ENCODE results near the gene CFL1.
A peak's percentile ranks its signal among the peaks of the same experiment; 100 is the strongest.

The CFL1 gene

DNA sequence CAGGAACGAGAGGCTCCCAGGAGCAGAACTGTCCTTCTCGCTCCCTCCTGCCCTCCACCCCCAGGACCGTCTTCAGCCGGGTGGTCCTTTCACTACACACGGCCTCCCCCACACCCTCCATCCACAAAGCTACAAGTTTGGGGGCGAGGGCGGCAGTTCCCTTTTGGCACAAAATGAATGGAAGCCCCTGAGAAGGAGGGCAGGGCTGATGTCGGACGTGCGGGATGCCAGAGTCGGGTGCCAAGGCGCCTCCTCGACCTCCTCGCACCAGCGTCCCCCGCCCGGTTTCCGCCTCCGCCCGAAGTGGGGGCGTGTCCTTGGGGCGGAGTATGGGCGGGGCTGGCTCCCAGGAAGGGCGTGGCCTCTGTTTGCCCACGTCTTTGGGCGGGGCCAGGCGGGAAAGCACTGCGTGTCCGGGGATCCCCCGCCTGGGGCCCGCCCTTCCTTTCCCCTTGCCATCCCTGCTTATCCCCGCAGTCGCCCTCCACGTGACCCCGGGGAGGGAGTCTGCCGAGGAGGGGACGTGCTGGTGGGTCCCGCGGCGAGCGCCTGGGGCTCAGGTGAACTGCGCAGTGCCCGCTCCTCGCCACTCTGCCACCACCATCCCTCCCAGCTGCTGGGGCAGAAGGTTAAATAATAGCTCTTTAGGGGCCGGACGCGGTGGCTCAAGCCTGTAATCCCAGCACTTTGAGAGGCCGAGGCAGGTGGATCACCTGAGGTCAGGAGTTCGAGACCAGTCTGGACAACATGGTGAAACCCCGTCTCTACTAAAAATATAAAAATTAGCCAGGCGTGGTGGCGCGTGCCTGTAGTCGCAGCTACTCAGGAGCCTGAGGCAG lies 15.6 kb upstream of the CFL1 start:
- H3K9ac ChIP-seq (ENCODE audit: low read length), result peak overlapping the region; percentile 95
- peaks cover 16% of the 10 kb centered on the region for H3K36me3 ChIP-seq (ENCODE audit: control insufficient read depth, insufficient read depth, low read length, severe bottlenecking)
- H3K27me3 ChIP-seq (replicated peaks; ENCODE audit: control insufficient read depth, insufficient read depth, low read length), result no peaks in the 10 kb centered on the region
- H3K9me3 ChIP-seq (ENCODE audit: control insufficient read depth, low read length), result no peaks in the 10 kb centered on the region
- DNase-seq (ENCODE audit: low read depth), result peak; percentile 99
- H3K4me1 ChIP-seq (ENCODE audit: control insufficient read depth, insufficient read depth, low read length), result peaks cover 21% of the 10 kb centered on the region
- peak overlapping the region; percentile 89 for H3K4me3 ChIP-seq (ENCODE audit: low read length)

DNA sequence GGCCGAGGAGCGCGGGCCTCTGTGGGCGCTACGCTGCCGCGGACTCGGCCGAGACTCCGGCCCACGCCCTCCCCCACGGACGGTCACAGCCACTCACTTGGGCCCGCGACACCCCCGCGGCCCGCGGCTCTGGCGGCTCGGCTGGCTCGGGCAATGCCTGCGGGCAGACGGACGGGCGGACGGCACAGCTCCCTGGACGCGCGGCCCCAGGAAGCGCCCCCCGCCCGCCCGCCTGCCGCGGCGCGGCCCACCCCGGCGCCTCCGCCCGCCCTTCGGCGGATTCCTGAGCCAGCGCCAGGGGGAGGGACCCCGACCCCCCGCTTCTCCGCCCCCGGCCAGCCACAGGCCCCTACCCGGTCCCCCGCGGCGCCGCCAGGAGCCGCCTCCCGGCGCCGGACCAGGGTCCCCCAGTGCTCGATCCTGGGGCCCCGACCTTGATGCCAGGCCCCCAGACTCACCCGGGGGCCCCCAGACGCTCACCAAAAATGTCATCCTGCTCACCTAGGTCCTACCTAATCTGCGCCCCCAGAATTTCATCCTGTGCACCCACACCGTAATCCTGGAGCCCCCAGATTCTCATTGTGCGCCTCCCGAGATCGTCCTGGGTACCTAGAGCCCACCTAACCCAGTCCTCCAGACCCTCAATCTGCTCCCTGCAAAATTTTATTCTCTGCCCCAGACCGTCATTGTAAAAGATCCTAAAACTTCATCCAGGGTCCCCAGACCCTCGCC lies 14.8 kb upstream of the CFL1 start, which contains the start of gene EFEMP2:
Gene EFEMP2 (minus strand): TSS at position 215 of the 732 bp plus-strand sequence. CDS start 446 bp downstream, outside the sequence.
- H3K27me3 ChIP-seq (replicated peaks; ENCODE audit: control insufficient read depth, insufficient read depth, low read length), result no peaks in the 10 kb centered on the region
- peak; percentile 78 for DNase-seq (ENCODE audit: low read depth)
- H3K9me3 ChIP-seq (ENCODE audit: control insufficient read depth, low read length), result no peaks in the 10 kb centered on the region
- H3K4me1 ChIP-seq (ENCODE audit: control insufficient read depth, insufficient read depth, low read length), result peaks cover 21% of the 10 kb centered on the region
- H3K36me3 ChIP-seq (ENCODE audit: control insufficient read depth, insufficient read depth, low read length, severe bottlenecking), result peaks cover 24% of the 10 kb centered on the region
- H3K9ac ChIP-seq (ENCODE audit: low read length), result peak within 1 kb of the TSS; percentile 95
- peak within 1 kb of the TSS; percentile 89 for H3K4me3 ChIP-seq (ENCODE audit: low read length)

DNA sequence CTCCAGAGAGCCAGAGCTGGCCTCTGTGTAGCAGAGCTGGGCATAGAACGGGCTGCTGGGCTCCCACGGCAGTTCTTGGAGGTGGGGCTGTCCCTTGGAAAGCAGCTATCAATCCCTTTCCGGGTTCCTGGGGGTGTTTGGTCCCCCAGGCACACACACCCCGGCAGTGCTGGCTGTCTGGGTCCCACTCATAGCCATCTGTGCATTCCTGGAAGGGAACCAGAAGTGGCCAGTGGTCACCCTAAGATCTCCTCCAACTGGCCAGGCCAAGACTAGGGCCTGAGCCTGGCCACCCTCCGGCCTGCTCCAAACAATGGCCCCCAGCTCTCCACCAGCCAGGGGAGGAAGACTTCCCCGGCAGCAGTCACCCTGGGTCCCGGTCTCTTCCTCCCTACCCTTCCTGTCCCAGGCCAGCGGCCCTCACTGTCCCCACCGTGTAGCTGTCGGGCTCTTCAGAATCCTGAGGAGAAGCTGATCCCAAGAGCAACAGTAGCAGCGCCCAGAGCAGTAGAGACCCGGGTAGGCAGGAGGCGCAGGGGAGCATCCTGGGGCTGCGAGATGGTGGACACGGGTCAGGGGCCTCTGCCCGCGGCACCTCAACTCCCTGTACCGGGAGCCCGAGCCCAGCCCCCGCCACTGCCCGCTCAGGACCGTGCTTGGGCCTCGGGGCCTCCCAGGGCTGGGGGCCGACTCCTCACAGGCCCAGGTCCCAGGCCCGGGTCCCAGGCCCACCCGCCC lies 14.0 kb upstream of the CFL1 start:
- no peaks in the 10 kb centered on the region for H3K9me3 ChIP-seq (ENCODE audit: control insufficient read depth, low read length)
- H3K27me3 ChIP-seq (replicated peaks; ENCODE audit: control insufficient read depth, insufficient read depth, low read length), result no peaks in the 10 kb centered on the region
- H3K4me3 ChIP-seq (ENCODE audit: low read length), result peak overlapping the region; percentile 86
- H3K4me1 ChIP-seq (ENCODE audit: control insufficient read depth, insufficient read depth, low read length), result peaks cover 21% of the 10 kb centered on the region
- DNase-seq (ENCODE audit: low read depth), result peak; percentile 61
- H3K9ac ChIP-seq (ENCODE audit: low read length), result peak overlapping the region; percentile 95
- H3K36me3 ChIP-seq (ENCODE audit: control insufficient read depth, insufficient read depth, low read length, severe bottlenecking), result peaks cover 30% of the 10 kb centered on the region

DNA sequence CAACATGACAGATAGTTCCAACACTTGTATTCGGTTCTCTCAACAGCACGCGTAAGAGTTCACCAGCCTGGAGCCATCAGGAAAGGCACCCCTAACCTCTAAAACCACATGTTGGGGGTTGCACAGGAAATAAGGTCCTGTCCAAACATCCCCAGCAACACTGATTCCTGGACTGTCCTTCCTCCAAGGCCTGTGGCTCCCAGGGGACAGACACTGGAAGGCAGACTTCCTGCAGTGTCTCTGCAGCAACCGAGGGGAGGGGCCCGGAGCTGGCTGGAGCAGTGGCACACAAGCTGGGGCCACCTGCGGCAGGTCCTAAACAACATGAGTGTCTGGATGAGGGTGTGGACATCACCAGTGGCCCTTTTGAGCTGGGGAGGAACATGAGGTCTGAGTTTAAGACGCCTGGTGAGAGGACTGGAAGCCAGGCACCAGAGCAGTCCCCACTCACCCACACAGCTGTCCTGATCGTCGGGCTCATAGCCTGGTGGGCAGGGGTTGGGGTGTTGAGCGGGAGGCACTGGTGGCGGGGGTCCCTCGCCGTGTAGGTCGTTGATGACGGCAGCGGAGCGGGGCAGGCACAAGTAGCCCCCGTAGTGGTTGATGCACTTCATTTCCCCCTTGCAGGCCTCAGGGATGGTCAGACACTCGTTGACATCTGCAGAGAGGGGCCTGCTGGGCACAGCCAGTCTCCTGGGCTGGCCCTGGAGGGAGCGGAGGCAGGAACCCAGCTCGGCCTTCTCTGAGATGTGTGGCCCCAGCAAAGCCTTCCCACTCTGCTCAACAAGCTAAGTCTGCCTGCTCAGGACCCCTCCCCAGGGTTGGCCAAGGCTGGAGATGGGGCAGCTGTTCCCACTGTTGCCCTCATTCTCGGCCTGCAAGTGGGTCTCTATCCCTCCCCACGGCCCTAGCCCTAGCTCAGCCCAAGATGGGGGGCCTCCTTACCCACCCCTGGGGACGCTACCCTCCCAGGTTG lies 13.0 kb upstream of the CFL1 start:
- Histone ChIP-seq H3K27me3 (replicated peaks; ENCODE audit: control insufficient read depth, insufficient read depth, low read length) (no peaks in the 10 kb centered on the region), H3K4me1 (ENCODE audit: control insufficient read depth, insufficient read depth, low read length) (peaks cover 21% of the 10 kb centered on the region), H3K9ac (ENCODE audit: low read length) (peak overlapping the region; percentile 95), H3K4me3 (ENCODE audit: low read length) (peak overlapping the region; percentile 86), H3K36me3 (ENCODE audit: control insufficient read depth, insufficient read depth, low read length, severe bottlenecking) (peaks cover 39% of the 10 kb centered on the region), H3K9me3 (ENCODE audit: control insufficient read depth, low read length) (no peaks in the 10 kb centered on the region)
- no peak for DNase-seq (ENCODE audit: low read depth)

DNA sequence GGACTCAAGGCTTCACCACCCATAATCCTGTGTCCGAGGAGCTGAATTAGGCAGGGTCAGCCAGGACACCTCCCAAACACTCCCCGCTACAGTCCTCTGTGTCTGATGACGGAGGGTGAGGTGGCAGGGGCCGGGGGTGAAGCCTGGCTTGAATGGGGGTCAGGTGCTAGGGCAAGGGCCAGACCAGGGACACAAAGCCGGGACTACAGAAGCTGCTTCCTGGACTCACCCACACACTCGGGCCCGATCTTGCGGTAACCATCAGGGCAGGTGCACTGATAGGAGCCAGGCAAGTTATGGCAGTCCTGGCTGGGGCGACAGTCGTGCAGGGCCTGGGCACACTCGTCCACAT lies 12.3 kb upstream of the CFL1 start:
- Histone ChIP-seq H3K4me1 (ENCODE audit: control insufficient read depth, insufficient read depth, low read length) (peaks cover 21% of the 10 kb centered on the region), H3K36me3 (ENCODE audit: control insufficient read depth, insufficient read depth, low read length, severe bottlenecking) (peaks cover 47% of the 10 kb centered on the region), H3K9ac (ENCODE audit: low read length) (peak overlapping the region; percentile 95), H3K27me3 (replicated peaks; ENCODE audit: control insufficient read depth, insufficient read depth, low read length) (no peaks in the 10 kb centered on the region), H3K4me3 (ENCODE audit: low read length) (no peak overlapping the region), H3K9me3 (ENCODE audit: control insufficient read depth, low read length) (no peaks in the 10 kb centered on the region)
- DNase-seq (ENCODE audit: low read depth), result no peak

DNA sequence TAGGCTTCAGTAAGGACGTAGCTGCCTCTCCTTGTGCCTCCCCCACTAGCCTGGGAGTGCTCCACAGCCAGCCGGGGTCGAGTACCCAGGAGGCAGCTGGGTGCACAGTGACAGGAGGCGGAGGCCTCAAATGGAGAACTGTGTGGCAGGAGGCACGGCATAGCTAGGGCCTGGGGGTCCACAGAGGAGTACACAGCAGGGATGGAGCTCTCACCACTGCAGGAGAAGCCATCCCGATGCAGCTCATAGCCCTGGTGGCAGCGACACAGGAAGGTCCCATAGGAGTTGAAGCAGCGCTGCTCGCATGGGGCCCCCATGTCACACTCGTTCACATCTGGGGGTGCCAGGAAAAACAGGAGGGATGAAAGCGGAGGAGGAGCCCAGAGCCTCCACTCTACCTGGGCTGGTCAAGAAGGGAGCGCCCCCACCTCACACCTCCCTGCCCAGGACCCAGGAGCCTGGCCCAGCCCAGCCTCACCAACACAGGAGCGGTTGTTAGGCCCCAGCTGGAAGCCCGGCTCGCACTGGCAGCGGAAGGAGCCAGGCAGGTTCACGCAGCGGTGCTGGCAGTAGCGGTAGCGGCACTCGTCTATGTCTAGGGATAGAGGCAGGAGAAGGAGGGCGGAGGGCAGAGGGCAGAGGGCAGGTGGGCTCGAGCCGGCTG lies 11.8 kb upstream of the CFL1 start:
- Histone ChIP-seq H3K9ac (ENCODE audit: low read length) (peak overlapping the region; percentile 95), H3K36me3 (ENCODE audit: control insufficient read depth, insufficient read depth, low read length, severe bottlenecking) (peaks cover 52% of the 10 kb centered on the region), H3K4me1 (ENCODE audit: control insufficient read depth, insufficient read depth, low read length) (peaks cover 21% of the 10 kb centered on the region), H3K9me3 (ENCODE audit: control insufficient read depth, low read length) (no peaks in the 10 kb centered on the region), H3K4me3 (ENCODE audit: low read length) (no peak overlapping the region), H3K27me3 (replicated peaks; ENCODE audit: control insufficient read depth, insufficient read depth, low read length) (no peaks in the 10 kb centered on the region)
- DNase-seq (ENCODE audit: low read depth), result no peak

DNA sequence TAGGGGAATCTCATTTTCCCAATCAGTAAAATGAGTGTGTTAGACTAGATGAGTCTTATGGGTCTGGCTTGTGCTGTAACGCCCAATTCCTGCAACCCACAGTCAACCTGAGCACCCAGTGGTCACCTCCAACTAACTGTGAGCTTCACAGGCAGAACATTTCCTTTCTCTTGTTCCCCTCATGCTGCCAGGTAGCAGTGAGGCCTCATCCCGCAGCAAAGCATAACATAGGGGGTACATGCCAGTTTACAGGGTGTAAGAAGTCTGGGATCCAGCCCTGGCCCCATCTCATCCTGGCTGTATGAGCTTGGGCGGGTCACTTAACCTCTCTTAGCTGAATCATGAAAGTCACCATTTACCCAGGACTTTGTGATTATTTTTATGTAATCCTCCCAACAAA lies 10.9 kb upstream of the CFL1 start:
- Histone ChIP-seq H3K9me3 (ENCODE audit: control insufficient read depth, low read length) (no peaks in the 10 kb centered on the region), H3K36me3 (ENCODE audit: control insufficient read depth, insufficient read depth, low read length, severe bottlenecking) (peaks cover 60% of the 10 kb centered on the region), H3K4me1 (ENCODE audit: control insufficient read depth, insufficient read depth, low read length) (peaks cover 21% of the 10 kb centered on the region), H3K4me3 (ENCODE audit: low read length) (no peak overlapping the region), H3K27me3 (replicated peaks; ENCODE audit: control insufficient read depth, insufficient read depth, low read length) (no peaks in the 10 kb centered on the region), H3K9ac (ENCODE audit: low read length) (peak overlapping the region; percentile 5)
- no peak for DNase-seq (ENCODE audit: low read depth)

DNA sequence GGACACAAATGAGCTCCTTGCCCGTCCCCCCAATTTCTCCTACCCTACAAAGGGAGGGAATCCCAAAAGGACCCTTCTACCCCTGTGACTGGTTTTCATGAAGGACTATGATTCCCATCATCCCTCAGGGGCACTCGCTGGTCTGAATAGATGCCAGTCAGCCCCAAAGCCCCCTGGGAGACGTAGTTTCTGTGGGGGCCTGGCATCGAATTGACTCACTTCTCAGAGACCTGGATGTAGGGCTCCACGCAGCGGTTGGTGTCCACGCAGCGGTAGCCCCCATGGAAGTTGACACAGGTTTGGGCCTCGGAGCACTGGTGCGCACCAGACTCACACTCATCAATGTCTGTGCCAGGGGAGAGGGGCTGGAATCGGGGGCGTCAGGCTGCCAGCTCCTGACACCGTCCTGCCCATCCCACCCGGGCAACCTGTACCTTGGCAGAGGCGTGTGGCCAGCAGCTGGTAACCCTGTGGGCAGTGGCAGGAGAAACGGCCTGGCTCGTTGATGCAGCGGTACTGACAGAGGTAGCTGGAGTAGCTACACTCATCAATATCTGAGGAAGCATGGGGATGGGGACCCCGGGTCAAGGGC lies 10.2 kb upstream of the CFL1 start:
- no peak overlapping the region for H3K9ac ChIP-seq (ENCODE audit: low read length)
- no peaks in the 10 kb centered on the region for H3K9me3 ChIP-seq (ENCODE audit: control insufficient read depth, low read length)
- DNase-seq (ENCODE audit: low read depth), result no peak
- no peaks in the 10 kb centered on the region for H3K27me3 ChIP-seq (replicated peaks; ENCODE audit: control insufficient read depth, insufficient read depth, low read length)
- H3K4me3 ChIP-seq (ENCODE audit: low read length), result no peak overlapping the region
- peaks cover 21% of the 10 kb centered on the region for H3K4me1 ChIP-seq (ENCODE audit: control insufficient read depth, insufficient read depth, low read length)
- H3K36me3 ChIP-seq (ENCODE audit: control insufficient read depth, insufficient read depth, low read length, severe bottlenecking), result peaks cover 68% of the 10 kb centered on the region

DNA sequence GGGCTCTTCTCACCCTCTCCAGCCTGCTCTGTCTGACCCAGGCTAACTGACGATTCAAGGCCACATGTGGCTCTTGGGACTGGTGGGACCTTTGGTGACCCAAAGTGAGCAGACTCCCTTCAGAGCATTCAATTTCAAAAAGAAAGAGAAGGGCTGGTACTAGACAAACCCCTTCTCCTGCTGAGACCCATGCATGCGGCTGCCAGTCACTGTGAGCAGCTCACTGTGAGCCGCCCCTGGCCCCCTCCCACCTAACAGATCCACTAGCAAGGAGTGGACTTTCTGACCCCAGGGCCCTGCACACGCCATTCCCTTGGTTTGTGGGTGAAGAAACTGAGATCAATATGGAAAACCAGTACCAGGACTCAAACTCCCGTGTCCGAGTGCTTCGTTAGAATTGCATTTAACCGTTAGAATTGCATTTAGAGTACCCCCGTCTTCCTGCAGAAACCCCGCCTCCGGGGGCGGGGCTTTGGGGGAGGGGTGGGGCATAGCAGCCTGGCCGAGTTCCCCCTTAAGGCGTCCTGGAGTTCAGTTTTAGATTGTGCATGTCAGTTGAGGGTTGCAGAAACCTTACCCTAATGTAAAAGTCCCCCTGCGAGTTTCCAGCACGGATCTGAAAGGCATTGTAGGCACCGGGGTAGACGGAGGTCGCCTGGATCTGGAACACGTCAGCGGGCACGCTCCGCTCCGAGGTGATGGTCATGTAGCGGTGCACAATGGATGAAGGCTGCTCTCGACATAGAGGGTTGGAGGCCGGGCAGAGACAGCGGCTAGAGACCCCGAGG lies 9.5 kb upstream of the CFL1 start:
- Histone ChIP-seq H3K9ac (ENCODE audit: low read length) (no peak overlapping the region), H3K27me3 (replicated peaks; ENCODE audit: control insufficient read depth, insufficient read depth, low read length) (no peaks in the 10 kb centered on the region), H3K36me3 (ENCODE audit: control insufficient read depth, insufficient read depth, low read length, severe bottlenecking) (peaks cover 75% of the 10 kb centered on the region), H3K4me1 (ENCODE audit: control insufficient read depth, insufficient read depth, low read length) (peaks cover 24% of the 10 kb centered on the region), H3K4me3 (ENCODE audit: low read length) (no peak overlapping the region), H3K9me3 (ENCODE audit: control insufficient read depth, low read length) (no peaks in the 10 kb centered on the region)
- no peak for DNase-seq (ENCODE audit: low read depth)

Data from adipocyte (in vitro differentiated cells).